HG02943 (cell line): ENCODE data around the gene RNF181.
"Not testable (repeated sequence)": the region's sequence is repeated elsewhere in the genome, so short reads cannot be mapped to it uniquely, and the experiment has no call there.

ENCODE experiments used
- ATAC-seq: cut with Tn5 transposase; IDR thresholded peaks from one replicate; pipeline ENCODE4 v1.9.1; 2021; ENCODE audit warnings: mild to moderate bottlenecking, low read depth, moderate library complexity; ENCODE audit not compliant: unreplicated experiment

The RNF181 gene

GRCh38 chr2:85611705-85612587, 16.4 kb downstream of the RNF181 start, which contains the start of gene C2orf68:
C2orf68 (minus strand) TSS chr2:85612066; CDS start chr2:85611984, 82 bp downstream.
- ATAC-seq: peak; percentile 75

GRCh38 chr2:85613717-85614515, 18.4 kb downstream of the RNF181 start:
- no peak for ATAC-seq

DNA sequence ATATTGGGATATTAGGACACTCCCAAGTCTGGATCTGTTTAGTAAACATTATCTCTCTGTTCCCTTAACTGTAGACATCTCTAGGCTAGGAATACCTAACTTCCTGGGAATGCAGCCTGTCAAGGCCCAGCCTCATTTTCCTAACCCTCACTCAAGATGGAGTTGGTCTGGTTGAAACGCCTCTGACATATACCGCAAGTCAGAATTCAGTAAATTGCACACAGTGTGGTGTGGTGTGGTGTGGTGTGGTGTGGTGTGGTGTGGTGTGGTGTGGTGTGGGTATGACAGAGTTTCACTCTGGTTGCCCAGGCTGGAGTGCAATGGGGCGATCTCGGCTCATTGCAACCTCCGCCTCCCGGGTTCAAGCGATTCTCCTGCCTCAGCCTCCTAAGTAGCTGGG, 19.2 kb downstream of the RNF181 start:
- ATAC-seq: not testable (repeated sequence)

- no peak for ATAC-seq
These were observed 19.8 kb downstream of the RNF181 start for GRCh38 chr2:85615413-85615728.

DNA sequence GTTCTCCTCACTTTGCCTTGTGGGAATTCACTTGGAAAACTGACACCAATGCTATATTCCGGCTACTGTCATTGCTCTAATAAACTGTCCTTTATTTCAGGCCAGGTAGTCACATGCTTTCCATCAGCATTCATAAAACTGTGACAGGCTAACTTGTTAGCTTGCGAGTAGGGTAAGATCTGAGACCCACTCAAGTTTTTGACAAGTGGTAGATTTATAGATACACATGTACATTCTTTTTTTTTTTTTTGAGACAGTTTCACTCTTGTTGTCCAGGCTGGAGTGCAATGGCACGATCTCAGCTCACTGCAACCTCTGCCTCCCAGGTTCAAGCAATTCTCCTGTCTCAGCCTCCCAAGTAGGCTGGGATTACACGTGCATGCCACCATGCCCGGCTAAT, 22.2 kb downstream of the RNF181 start:
- not testable (repeated sequence) for ATAC-seq

DNA sequence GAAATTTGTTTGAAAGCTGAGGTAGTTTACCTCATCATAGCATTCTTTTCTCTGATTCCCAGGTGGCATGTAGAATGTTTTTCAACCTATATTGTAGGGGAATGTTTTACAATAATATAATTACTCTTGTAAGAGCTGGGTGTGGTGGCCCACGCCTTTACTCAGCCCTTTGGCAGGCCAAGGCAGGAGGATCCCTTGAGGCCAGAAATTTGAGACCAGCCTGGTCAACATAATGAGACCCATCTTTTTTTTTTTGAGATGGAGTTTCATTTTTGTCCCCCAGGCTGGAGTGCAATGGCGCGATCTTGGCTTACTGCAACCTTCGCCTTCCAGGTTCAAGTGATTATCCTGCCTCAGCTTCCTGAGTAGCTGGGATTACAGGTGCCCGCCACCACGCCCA, 24.1 kb downstream of the RNF181 start:
- no peak for ATAC-seq

DNA sequence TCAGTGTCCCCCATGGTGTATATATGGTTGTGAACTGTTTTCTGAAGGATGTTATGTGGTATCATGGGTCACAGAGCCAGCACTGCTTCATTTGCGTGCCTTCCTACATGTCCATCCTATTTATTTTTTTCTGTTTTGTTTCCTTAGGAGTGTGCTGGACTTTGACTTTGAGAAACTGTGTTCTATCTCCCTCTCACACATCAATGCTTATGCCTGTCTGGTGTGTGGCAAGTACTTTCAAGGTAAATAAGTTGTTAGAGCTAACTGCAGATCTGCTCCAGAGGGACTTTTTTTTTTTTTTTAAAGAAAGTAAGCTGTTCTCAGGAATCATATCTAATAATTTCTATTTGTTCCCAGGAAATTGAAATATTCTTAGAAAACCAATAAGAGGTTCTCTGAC, 25.8 kb downstream of the RNF181 start:
- no peak for ATAC-seq

- no peak for ATAC-seq
These were observed 28.4 kb downstream of the RNF181 start for GRCh38 chr2:85623991-85624390.

DNA sequence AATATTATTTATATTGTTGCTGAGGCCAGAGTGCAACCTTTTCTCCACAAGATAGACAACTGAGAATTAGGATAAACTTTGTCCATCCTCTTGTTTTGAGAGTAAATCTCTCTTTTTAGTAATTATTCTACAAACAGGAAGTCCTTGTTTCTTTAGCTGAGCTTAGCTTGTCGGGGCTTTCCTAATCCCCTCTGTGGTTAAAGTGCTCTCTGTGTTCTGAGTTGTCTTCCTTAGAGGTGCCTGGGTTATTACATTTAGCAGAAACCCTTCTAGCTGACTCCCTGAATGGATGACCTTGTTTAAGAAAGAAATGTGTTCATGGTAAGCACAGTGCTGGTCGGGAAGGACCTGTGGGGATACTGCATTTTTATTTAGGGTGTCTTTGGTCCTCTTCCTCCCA, 33.1 kb downstream of the RNF181 start:
- ATAC-seq: no peak

DNA sequence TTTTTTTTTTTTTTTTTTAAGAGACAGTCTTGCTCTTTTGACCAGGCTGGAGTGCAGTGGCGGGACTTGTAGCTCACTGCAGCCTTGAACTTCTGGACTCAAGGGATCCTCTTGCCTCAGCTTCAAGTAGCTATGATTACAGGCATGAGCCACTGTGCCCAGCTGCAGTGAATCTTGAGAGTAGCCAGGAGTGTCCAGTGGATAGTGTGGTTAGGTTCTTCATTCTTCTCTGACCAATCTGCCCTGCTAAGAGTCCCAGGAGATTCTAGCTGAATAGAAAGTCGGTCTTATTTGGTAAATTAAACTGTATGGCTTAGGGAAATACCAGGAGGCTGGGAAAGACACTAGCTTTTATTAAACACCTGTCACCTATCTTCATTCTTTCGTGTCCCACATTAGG, 35.8 kb downstream of the RNF181 start:
- ATAC-seq: no peak

DNA sequence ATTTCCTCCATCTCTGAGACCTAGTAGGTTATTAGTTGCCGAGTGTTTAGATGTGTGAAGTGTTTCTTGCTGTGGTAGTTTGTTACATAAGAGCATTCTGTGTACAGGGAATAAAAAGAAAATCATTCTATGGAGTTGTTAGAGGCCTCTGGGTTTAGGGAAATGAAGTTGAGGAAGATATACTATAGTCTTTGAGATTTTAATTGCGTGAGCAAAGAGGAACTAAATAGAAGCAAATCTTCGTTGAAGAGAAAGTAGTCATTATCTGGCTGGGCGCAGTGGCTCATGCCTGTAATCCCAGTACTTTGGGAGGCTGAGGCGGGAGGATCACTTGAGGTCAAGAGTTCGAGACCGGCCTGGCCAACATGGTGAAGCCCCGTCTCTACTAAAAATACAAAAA, 39.5 kb downstream of the RNF181 start:
- ATAC-seq: no peak

GRCh38 chr2:85635636-85636035, 40.1 kb downstream of the RNF181 start:
- ATAC-seq: no peak

- no peak for ATAC-seq
These were observed 47.2 kb downstream of the RNF181 start for GRCh38 chr2:85642725-85643124.

GRCh38 chr2:85644909-85645308, 49.4 kb downstream of the RNF181 start:
- no peak for ATAC-seq

DNA sequence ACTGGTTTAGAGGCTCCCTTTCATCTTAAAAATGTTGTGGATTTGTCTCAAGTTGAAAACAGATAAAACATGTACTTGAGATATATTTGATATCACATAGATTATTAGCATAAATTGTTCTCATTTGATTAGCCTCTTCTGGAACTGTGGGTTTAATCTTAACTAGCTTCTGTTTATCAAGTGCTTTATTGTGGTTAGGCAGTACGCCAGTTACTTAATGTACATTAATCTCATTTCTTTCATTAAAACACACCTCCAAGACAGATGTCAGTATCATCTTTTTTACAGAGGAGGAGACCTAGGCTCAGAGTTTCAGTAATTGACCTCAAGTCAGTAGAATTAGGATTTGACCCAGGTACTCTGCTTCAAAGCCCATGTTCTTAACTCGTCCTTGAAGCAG, 50.6 kb downstream of the RNF181 start:
- no peak for ATAC-seq
